ENCODE data around the gene DPPA5. TPM values are rescaled to one million over a fixed set of nuclear protein-coding genes. Genes with fewer than 3 reads are reported as not detected.

DPPA5 gene
- total and polyA plus RNA-seq, 2 donors (not counting 3 experiments of a cell fraction or from before 2014, with no cell fraction given): not detected

DNA sequence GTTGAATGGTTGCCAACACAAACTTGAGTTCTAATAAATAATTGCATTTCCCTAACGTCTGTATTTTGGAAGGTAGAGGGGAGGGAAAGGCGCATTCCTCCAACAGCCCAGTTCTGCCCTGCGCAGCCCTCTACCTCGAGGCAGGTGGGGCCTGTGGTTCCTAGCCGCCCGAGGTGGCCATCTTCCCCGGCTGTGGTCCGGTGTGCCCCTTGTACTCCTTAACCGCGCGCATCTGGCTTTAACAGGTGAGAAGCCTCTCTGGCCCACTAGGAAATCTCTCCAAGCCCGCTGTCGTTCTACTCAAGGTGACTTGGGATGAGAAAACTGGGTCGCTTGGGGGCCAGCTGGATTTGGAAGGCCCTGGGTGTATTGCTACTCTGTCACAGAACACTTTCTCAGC lies 10.0 kb upstream of the DPPA5 start:
- Histone ChIP-seq H3K9me1 (replicated peaks; ENCODE audit: control insufficient read depth, extremely low read depth, insufficient read depth, low read length) (no peaks in the 10 kb centered on the region), H4K20me1 (replicated peaks; ENCODE audit: control insufficient read depth, extremely low read depth, insufficient read depth, low read length) (no peaks in the 10 kb centered on the region), H2AFZ (ENCODE audit: low read depth, low read length) (no peak overlapping the region), H3K9me3 (replicated peaks; ENCODE audit: control insufficient read depth, insufficient read depth, low read length) (no peaks in the 10 kb centered on the region), H3K9ac (replicated peaks; ENCODE audit: extremely low read depth, insufficient read depth, low read length) (no peak overlapping the region), H3K4me2 (ENCODE audit: insufficient read depth, low read length) (no peak overlapping the region), H3K4me3 (replicated peaks in 1 of 3; ENCODE audit: insufficient read depth in 1 of 3, low read depth in 1 of 3, low read length in 3 of 3) (no peak overlapping the region), H3K79me2 (ENCODE audit: control insufficient read depth, insufficient read depth, low read length) (no peaks in the 10 kb centered on the region), H3K36me3 (ENCODE audit: control insufficient read depth in 2 of 2, extremely low read depth in 1 of 2, insufficient read depth in 2 of 2, low read length in 2 of 2) (no peaks in the 10 kb centered on the region), H3K4me1 (ENCODE audit: control insufficient read depth, extremely low read depth, insufficient read depth, low read length) (no peaks in the 10 kb centered on the region), H3K27me3 (ENCODE audit: control insufficient read depth in 2 of 2, insufficient read depth in 2 of 2, low read length in 2 of 2) (no peaks in the 10 kb centered on the region), H3K27ac (ENCODE audit: insufficient read depth, low read depth, low read length) (no peak overlapping the region)
- no TSS peak for BruUV-seq (replicated peaks)
- no peak for FAIRE-seq
- DNase-seq (ENCODE audit: low read depth, low spot score): no peak
- CTCF ChIA-PET: no interaction called here
- dilution Hi-C loops (cut with MboI; ENCODE audit: extremely low pct_ligation_motif_present, low sequenced_read_pairs) (no loop called here), intact Hi-C loops (cut with micrococcal nuclease) (no loop called here)
- POLR2A ChIA-PET: no interaction called here
- TF ChIP-seq FOS (IDR thresholded peaks at IDR 0.05; ENCODE audit: borderline replicate concordance, insufficient read depth, low read length) (no peak), POLR2AphosphoS5 (IDR thresholded peaks at IDR 0.05; ENCODE audit: insufficient read depth, low read depth, low read length) (no peak)

DNA sequence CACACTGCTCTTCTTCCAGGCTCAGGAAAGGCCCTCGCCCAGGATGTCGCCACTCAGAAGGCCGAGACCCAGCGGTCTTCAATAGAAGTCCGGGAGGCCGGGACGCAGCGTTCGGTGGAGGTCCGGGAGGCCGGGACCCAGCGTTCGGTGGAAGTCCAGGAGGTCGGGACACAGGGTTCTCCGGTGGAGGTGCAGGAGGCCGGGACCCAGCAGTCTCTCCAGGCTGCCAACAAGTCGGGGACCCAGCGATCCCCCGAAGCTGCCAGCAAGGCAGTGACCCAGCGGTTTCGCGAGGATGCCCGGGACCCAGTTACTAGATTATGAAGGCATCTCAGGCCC lies 9.4 kb upstream of the DPPA5 start:
- no peak for FAIRE-seq
- Histone ChIP-seq H3K9ac (replicated peaks; ENCODE audit: extremely low read depth, insufficient read depth, low read length) (no peak overlapping the region), H3K4me3 (replicated peaks in 1 of 3; ENCODE audit: insufficient read depth in 1 of 3, low read depth in 1 of 3, low read length in 3 of 3) (no peak overlapping the region), H4K20me1 (replicated peaks; ENCODE audit: control insufficient read depth, extremely low read depth, insufficient read depth, low read length) (no peaks in the 10 kb centered on the region), H3K27ac (ENCODE audit: insufficient read depth, low read depth, low read length) (no peak overlapping the region), H3K4me2 (ENCODE audit: insufficient read depth, low read length) (no peak overlapping the region), H3K79me2 (ENCODE audit: control insufficient read depth, insufficient read depth, low read length) (no peaks in the 10 kb centered on the region), H3K9me3 (replicated peaks; ENCODE audit: control insufficient read depth, insufficient read depth, low read length) (no peaks in the 10 kb centered on the region), H3K36me3 (ENCODE audit: control insufficient read depth in 2 of 2, extremely low read depth in 1 of 2, insufficient read depth in 2 of 2, low read length in 2 of 2) (no peaks in the 10 kb centered on the region), H3K9me1 (replicated peaks; ENCODE audit: control insufficient read depth, extremely low read depth, insufficient read depth, low read length) (no peaks in the 10 kb centered on the region), H2AFZ (ENCODE audit: low read depth, low read length) (no peak overlapping the region), H3K4me1 (ENCODE audit: control insufficient read depth, extremely low read depth, insufficient read depth, low read length) (no peaks in the 10 kb centered on the region), H3K27me3 (ENCODE audit: control insufficient read depth in 2 of 2, insufficient read depth in 2 of 2, low read length in 2 of 2) (no peaks in the 10 kb centered on the region)
- TF ChIP-seq POLR2A (IDR thresholded peaks at IDR 0.05; ENCODE audit: low read depth, low read length) (no peak), GATA2 (IDR thresholded peaks at IDR 0.05; ENCODE audit: insufficient read depth, insufficient read length, low read depth, low read length) (no peak)
- ChIA-PET CTCF (no interaction called here), POLR2A (no interaction called here)
- DNase-seq (ENCODE audit: low read depth, low spot score): no peak
- dilution Hi-C loops (cut with MboI; ENCODE audit: extremely low pct_ligation_motif_present, low sequenced_read_pairs): no loop called here
- intact Hi-C loops (cut with micrococcal nuclease): no loop called here
- BruUV-seq (replicated peaks): no TSS peak
